Measurements from ENCODE around the gene BCAM. TPM values are rescaled to one million over a fixed set of nuclear protein-coding genes. Genes with fewer than 3 reads are reported as not detected.
"Not testable (repeated sequence)": the region's sequence is repeated elsewhere in the genome, so short reads cannot be mapped to it uniquely, and the experiment has no call there.

Gene BCAM
- total RNA-seq, 1 experiment from 2014 or later = 30.0 TPM

- BruUV-seq (replicated peaks) = no TSS peak
- intact Hi-C loops (cut with micrococcal nuclease; ENCODE audit: unreplicated experiment) = no loop called here
- H3K27ac Mint-ChIP-seq (ENCODE audit: unreplicated experiment) = no peak overlapping the region
- H3K4me3 Mint-ChIP-seq (ENCODE audit: low read depth, unreplicated experiment) = no peak overlapping the region
- CTCF ChIA-PET = interaction anchor here (0.8 kb wide), 1 partner anchor 87 kb away, joined by 3 read pairs; no protein-coding TSS in a partner anchor
- TF ChIP-seq CTCF (IDR thresholded peaks at IDR 0.05; ENCODE audit: unreplicated experiment) = no peak
- DNase-seq = no peak
- peaks cover 37% of the 10 kb centered on the region for H3K27me3 Mint-ChIP-seq (ENCODE audit: unreplicated experiment)
- H3K9me3 Mint-ChIP-seq (ENCODE audit: low read depth, unreplicated experiment) = no peaks in the 10 kb centered on the region
- H3K36me3 Mint-ChIP-seq (ENCODE audit: insufficient read depth, unreplicated experiment) = peaks cover 20% of the 10 kb centered on the region
- peaks cover 14% of the 10 kb centered on the region for H3K4me1 Mint-ChIP-seq (ENCODE audit: low read depth, unreplicated experiment)
Observed at GRCh38 chr19:44822177-44822576, 13.3 kb downstream of the BCAM start.

GRCh38 chr19:44822670-44823372 is 13.9 kb downstream of the BCAM start:
- CTCF ChIA-PET = interaction anchor here (0.7 kb wide), 1 partner anchor 676 kb away, joined by 3 read pairs; no protein-coding TSS in a partner anchor
- no peak overlapping the region for H3K27ac Mint-ChIP-seq (ENCODE audit: unreplicated experiment)
- peaks cover 44% of the 10 kb centered on the region for H3K27me3 Mint-ChIP-seq (ENCODE audit: unreplicated experiment)
- no peak for DNase-seq
- intact Hi-C loops (cut with micrococcal nuclease; ENCODE audit: unreplicated experiment) = no loop called here
- no peaks in the 10 kb centered on the region for H3K9me3 Mint-ChIP-seq (ENCODE audit: low read depth, unreplicated experiment)
- no TSS peak for BruUV-seq (replicated peaks)
- H3K4me3 Mint-ChIP-seq (ENCODE audit: low read depth, unreplicated experiment) = no peak overlapping the region
- peaks cover 13% of the 10 kb centered on the region for H3K4me1 Mint-ChIP-seq (ENCODE audit: low read depth, unreplicated experiment)
- TF ChIP-seq CTCF (IDR thresholded peaks at IDR 0.05; ENCODE audit: unreplicated experiment) = no peak
- peaks cover 20% of the 10 kb centered on the region for H3K36me3 Mint-ChIP-seq (ENCODE audit: insufficient read depth, unreplicated experiment)

- Mint-ChIP-seq H3K9me3 (ENCODE audit: low read depth, unreplicated experiment) (no peaks in the 10 kb centered on the region), H3K27me3 (ENCODE audit: unreplicated experiment) (peaks cover 44% of the 10 kb centered on the region), H3K4me1 (ENCODE audit: low read depth, unreplicated experiment) (peaks cover 7% of the 10 kb centered on the region), H3K36me3 (ENCODE audit: insufficient read depth, unreplicated experiment) (peaks cover 20% of the 10 kb centered on the region), H3K4me3 (ENCODE audit: low read depth, unreplicated experiment) (no peak overlapping the region), H3K27ac (ENCODE audit: unreplicated experiment) (no peak overlapping the region)
- no peak for DNase-seq
- BruUV-seq (replicated peaks) = no TSS peak
- TF ChIP-seq CTCF (IDR thresholded peaks at IDR 0.05; ENCODE audit: unreplicated experiment) = no peak
- CTCF ChIA-PET = interaction anchor here (0.7 to 0.8 kb wide), 2 partner anchors 39 to 675 kb away, joined by 3 to 5 read pairs; no protein-coding TSS in a partner anchor
- intact Hi-C loops (cut with micrococcal nuclease; ENCODE audit: unreplicated experiment) = no loop called here
Observed at GRCh38 chr19:44823373-44823698, 14.4 kb downstream of the BCAM start.

DNA sequence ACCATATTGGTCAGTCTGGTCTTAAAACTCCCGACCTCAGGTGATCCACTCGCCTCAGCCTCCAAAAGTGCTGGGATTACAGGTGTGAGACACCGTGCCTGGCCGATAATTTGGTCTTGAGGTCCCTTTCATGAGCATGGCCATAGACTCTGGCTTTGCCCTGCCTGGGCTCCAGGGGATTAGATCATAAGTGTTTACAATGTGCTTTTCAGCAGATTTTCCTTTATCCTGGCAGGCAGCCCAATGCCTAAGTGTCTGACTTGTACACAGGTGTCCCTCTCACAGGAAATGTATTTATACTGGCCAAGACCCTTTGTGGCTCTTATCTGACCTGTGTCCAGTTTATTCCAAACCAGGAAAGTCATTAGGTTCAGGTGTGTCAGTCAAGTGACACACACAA is 15.9 kb downstream of the BCAM start:
- H3K4me1 Mint-ChIP-seq (ENCODE audit: low read depth, unreplicated experiment) = peaks cover 6% of the 10 kb centered on the region
- TF ChIP-seq CTCF (IDR thresholded peaks at IDR 0.05; ENCODE audit: unreplicated experiment) = no peak
- intact Hi-C loops (cut with micrococcal nuclease; ENCODE audit: unreplicated experiment) = no loop called here
- H3K27me3 Mint-ChIP-seq (ENCODE audit: unreplicated experiment) = peaks cover 50% of the 10 kb centered on the region
- peaks cover 13% of the 10 kb centered on the region for H3K36me3 Mint-ChIP-seq (ENCODE audit: insufficient read depth, unreplicated experiment)
- H3K9me3 Mint-ChIP-seq (ENCODE audit: low read depth, unreplicated experiment) = no peaks in the 10 kb centered on the region
- peak; percentile 32 for DNase-seq
- H3K4me3 Mint-ChIP-seq (ENCODE audit: low read depth, unreplicated experiment) = no peak overlapping the region
- no peak overlapping the region for H3K27ac Mint-ChIP-seq (ENCODE audit: unreplicated experiment)
- no TSS peak for BruUV-seq (replicated peaks)
- CTCF ChIA-PET = no interaction called here

- H3K9me3 Mint-ChIP-seq (ENCODE audit: low read depth, unreplicated experiment); BruUV-seq (replicated peaks); DNase-seq; H3K36me3 Mint-ChIP-seq (ENCODE audit: insufficient read depth, unreplicated experiment); intact Hi-C loops (cut with micrococcal nuclease; ENCODE audit: unreplicated experiment); H3K27ac Mint-ChIP-seq (ENCODE audit: unreplicated experiment); H3K4me1 Mint-ChIP-seq (ENCODE audit: low read depth, unreplicated experiment); H3K4me3 Mint-ChIP-seq (ENCODE audit: low read depth, unreplicated experiment); CTCF ChIA-PET: not testable (repeated sequence)
- H3K27me3 Mint-ChIP-seq (ENCODE audit: unreplicated experiment) = peaks cover 45% of the 10 kb centered on the region
Observed at GRCh38 chr19:44832875-44833274, 24.0 kb downstream of the BCAM start.

DNA sequence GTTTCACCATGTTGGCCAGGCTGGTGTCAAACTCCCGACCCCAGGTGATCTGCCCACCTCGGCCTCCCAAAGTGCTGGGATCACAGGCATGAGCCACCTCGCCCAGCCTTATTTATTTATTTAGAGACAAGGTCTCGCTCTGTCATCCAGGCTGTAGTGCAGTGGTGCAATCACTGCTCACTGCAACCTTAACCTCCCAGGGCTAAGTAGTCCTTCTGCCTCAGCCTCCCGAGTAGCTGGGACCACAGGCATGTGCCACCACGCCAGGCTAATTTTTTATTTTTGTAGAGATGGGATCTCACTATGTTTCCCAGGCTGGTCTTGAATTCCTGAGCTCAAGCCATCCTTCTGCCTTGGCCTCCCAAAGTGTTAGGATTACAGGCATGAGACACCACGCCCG is 25.5 kb downstream of the BCAM start:
- peaks cover 43% of the 10 kb centered on the region for H3K27me3 Mint-ChIP-seq (ENCODE audit: unreplicated experiment)
- BruUV-seq (replicated peaks); H3K27ac Mint-ChIP-seq (ENCODE audit: unreplicated experiment); intact Hi-C loops (cut with micrococcal nuclease; ENCODE audit: unreplicated experiment); H3K36me3 Mint-ChIP-seq (ENCODE audit: insufficient read depth, unreplicated experiment); DNase-seq; H3K4me1 Mint-ChIP-seq (ENCODE audit: low read depth, unreplicated experiment); H3K4me3 Mint-ChIP-seq (ENCODE audit: low read depth, unreplicated experiment); H3K9me3 Mint-ChIP-seq (ENCODE audit: low read depth, unreplicated experiment): not testable (repeated sequence)
- CTCF ChIA-PET = interaction anchor here (1.1 kb wide), 1 partner anchor 28 kb away, joined by 3 read pairs; no protein-coding TSS in a partner anchor
